Kasumi-1 (cell line): Measurements from ENCODE around the gene ANK3.
A peak's percentile ranks its signal among the peaks of the same experiment; 100 is the strongest.

Source experiments
- DNase-seq, 2 experiments: peaks; one replicate each; lab custom pipeline; 2025; lab: John Stamatoyannopoulos, UW

ANK3 gene

GRCh38 chr10:60138842-60139241 lies 250.8 kb downstream of the ANK3 start:
- DNase-seq = no peak

GRCh38 chr10:60138026-60138425 lies 251.6 kb downstream of the ANK3 start:
- DNase-seq = no peak

- no peak for DNase-seq
Observed at GRCh38 chr10:60137292-60137992, 252.2 kb downstream of the ANK3 start.

GRCh38 chr10:60135020-60135419 lies 254.7 kb downstream of the ANK3 start:
- DNase-seq = no peak

GRCh38 chr10:60134548-60134947 lies 255.1 kb downstream of the ANK3 start:
- DNase-seq = no peak

GRCh38 chr10:60130130-60130579 lies 259.5 kb downstream of the ANK3 start:
- no peak for DNase-seq

GRCh38 chr10:60125895-60126294 lies 263.8 kb downstream of the ANK3 start:
- no peak for DNase-seq

GRCh38 chr10:60124536-60124935 lies 265.1 kb downstream of the ANK3 start:
- DNase-seq = no peak

- DNase-seq = no peak
Observed at GRCh38 chr10:60123668-60124067, 266.0 kb downstream of the ANK3 start.

- no peak for DNase-seq
Observed at GRCh38 chr10:60123172-60123571, 266.5 kb downstream of the ANK3 start.

- DNase-seq = no peak
Observed at GRCh38 chr10:60122190-60122589, 267.5 kb downstream of the ANK3 start.

GRCh38 chr10:60114765-60115586 lies 274.7 kb downstream of the ANK3 start:
- peak; percentile 61 to 67 for DNase-seq

- DNase-seq = no peak
Observed at GRCh38 chr10:60110739-60111138, 278.9 kb downstream of the ANK3 start.

GRCh38 chr10:60107308-60107976 lies 282.2 kb downstream of the ANK3 start:
- no peak for DNase-seq

GRCh38 chr10:60105295-60105695 lies 284.4 kb downstream of the ANK3 start:
- no peak for DNase-seq

GRCh38 chr10:60101821-60102220 lies 287.9 kb downstream of the ANK3 start:
- no peak for DNase-seq

- DNase-seq = peak; percentile 62 to 71
Observed at GRCh38 chr10:60099998-60100747, 289.5 kb downstream of the ANK3 start.

GRCh38 chr10:60098677-60099601 lies 290.7 kb downstream of the ANK3 start:
- peak; percentile 33 to 71 for DNase-seq

- no peak for DNase-seq
Observed at GRCh38 chr10:60096761-60097513, 292.7 kb downstream of the ANK3 start.

GRCh38 chr10:60093317-60093716 lies 296.4 kb downstream of the ANK3 start:
- no peak for DNase-seq
